ENCODE data around the gene ZBTB44.
"Not testable (repeated sequence)": the region's sequence is repeated elsewhere in the genome, so short reads cannot be mapped to it uniquely, and the experiment has no call there.

Gene ZBTB44

DNA sequence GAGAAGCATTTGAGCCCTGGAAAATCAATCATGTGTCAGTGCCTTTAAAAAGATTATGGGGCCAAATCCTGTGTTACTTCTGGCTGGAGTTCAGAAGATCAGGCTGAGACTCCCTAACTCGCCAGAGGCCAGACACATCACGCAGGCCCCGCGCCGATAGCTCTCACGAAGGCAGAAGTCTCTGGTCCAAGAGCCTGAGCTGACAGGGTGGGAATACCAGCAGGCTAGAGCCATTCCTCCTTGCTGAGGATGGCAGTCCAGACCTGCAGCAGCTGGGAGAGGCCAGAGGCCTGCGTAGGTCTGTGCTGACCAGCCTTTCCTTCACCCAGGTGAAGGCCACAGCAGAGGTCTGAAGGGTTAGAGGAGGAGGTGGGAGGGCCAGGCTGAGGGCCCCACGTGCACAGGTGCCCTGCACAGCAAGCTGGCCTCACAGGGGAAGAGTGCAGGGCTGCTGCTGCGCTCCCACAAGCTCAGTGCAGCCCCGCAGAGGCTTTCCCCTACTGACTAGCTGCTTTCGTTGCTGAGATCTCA is 102.2 kb downstream of the ZBTB44 start:
- DNase-seq, result no peak

DNA sequence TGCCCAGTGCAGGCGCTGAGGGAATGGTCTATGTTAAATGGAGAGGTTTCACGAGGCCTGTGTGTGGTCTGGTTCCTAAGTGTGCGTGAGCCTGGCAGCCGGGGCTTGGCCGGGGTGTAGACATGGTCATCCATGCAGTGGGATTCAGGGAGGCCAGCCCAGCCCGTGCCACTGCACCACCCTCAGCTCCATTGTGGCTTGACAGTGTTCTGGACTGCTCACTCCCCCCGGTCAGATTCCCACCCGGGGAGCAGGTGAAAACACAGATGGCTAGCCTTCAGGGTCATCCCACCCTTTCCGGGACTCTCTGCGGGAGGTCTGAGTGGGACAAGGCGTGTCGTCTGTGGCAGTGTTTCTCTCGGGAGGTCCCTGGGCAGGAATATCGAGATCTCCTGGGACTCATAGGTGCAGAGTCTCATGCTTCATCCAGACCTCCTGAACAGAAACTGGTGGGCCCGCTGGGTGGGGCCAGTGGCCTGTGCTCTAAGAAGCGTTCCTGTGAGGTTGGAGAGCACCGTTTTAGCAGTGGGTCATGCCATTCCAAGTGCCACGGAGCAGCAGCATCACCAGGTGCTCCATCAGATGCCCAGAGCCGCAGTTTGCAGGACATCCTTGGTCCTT is 102.8 kb downstream of the ZBTB44 start:
- DNase-seq, result no peak

DNA sequence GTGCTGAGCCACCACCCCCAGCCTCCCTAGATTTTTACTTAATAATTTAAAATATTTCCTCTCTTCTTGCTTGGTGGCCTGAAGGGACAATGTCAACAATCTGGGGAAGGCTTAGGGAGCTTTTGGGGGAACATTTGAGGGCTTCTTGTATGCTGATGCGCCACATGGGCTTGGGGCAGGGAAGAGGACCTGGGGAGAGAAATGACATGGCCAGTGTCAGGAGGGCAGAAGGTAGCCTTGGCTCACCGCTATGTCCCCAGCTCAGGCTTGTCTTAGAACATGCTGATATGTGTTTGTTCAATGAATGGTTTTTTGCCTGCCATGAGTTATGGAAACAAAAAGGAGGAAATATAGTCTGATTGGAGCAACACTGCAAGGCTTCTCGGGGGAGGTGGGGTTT is 103.6 kb downstream of the ZBTB44 start:
- no peak for DNase-seq

DNA sequence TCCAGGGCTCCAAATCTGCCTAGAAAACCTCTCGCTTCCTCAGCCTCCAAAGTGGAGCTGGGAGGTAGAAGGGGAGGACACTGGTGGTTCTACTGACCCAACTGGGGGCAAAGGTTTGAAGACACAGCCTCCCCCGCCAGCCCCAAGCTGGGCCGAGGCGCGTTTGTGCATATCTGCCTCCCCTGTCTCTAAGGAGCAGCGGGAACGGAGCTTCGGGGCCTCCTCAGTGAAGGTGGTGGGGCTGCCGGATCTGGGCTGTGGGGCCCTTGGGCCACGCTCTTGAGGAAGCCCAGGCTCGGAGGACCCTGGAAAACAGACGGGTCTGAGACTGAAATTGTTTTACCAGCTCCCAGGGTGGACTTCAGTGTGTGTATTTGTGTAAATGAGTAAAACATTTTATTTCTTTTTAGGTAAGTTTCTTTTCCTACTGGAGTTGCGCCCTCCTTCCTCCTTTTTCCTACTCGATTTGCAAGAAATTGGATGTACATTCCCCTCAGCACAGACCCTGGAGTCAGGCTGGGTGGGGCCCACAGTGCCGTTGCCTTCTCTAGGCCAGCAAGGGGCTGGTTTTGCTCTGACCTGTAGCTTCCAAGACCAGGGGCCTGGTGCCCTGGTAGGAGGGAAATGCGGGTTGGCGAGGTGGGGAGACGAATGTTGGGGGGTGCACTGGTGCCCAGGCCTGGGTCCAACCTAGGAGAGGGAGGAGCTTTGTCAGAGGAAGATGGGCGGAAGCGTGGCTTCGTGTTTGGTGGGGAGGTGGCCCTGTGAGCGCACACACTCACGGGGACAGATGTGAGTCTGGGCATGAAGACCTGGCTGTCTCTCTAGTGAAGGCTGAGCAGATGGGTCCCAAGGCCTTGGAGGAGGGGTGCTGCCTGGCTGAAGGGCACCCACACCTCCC is 104.5 kb downstream of the ZBTB44 start:
- DNase-seq, result no peak

DNA sequence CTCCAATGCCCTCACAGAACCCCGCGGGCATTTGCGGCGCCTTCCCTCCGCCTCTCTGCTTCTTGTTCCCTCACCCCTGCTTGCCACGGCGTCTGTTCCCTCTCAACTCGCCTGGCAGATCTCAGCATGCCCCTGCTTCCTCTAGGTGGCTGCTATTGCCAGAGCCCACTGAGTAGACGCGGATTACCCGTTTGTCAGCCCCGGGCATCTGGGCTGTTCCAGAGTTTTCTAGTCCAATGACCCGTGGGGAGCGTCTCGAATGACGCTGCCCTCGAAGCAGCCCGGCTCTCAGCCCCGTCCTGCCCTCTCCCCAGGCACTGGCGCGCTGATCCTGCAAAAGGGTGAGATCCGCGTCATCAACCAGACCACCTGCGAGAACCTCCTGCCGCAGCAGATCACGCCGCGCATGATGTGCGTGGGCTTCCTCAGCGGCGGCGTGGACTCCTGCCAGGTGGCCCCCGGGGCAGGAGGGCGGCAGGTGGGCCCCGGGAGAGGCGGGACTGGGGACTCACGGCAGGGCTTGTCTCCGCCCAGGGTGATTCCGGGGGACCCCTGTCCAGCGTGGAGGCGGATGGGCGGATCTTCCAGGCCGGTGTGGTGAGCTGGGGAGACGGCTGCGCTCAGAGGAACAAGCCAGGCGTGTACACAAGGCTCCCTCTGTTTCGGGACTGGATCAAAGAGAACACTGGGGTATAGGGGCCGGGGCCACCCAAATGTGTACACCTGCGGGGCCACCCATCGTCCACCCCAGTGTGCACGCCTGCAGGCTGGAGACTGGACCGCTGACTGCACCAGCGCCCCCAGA is 105.4 kb downstream of the ZBTB44 start:
- DNase-seq, result no peak

DNA sequence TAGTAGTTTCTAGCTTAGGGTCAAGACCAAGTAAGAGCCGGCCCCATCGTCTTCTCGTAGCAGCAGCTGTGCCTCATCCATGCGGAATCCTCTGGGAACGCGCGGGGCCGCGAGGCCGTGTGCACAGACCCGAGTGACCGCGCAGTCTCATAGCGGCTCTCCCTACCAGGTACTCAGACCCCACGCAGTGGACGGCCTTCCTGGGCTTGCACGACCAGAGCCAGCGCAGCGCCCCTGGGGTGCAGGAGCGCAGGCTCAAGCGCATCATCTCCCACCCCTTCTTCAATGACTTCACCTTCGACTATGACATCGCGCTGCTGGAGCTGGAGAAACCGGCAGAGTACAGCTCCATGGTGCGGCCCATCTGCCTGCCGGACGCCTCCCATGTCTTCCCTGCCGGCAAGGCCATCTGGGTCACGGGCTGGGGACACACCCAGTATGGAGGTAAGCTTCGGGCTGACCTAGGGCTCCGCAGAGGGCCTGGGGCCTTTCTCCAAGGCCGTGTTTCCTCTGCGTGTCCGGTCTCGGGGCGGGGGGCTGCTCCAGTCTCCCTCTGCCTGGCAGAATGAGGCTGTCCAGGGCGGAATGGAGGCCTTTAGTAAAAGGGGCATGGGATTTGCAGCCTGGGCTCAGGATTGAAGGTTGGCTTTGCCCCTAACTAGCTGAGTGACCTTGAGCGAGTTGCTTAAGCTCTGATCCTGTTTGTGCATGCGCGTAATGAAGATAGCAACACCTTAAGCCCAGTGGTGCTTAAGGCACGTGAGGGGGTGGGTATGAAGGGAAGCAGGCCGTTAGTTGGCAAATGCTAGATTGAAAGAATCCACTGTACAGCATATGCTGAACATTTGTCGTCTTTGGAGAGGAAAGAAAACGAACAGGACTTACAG is 106.2 kb downstream of the ZBTB44 start:
- DNase-seq, result no peak

DNA sequence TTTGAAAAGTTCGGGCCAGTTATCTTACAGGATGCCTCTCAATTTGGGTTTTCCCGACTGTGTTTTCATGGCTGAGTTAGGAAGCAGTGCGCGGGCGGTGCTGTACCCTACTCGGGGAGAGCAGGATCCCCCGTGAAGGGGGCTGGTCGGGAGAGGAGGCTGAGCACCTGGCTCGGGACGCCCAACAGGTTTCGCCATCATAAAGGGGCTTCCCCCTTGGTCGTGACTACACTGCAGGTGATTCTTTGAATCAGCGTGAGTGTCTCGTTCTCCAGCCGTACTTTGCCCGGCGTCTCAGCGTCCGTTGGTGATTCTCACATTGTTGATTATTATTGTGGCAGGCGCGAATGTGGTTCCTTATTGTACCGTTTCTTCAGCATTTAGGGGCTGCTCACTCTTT is 108.6 kb downstream of the ZBTB44 start:
- no peak for DNase-seq

DNA sequence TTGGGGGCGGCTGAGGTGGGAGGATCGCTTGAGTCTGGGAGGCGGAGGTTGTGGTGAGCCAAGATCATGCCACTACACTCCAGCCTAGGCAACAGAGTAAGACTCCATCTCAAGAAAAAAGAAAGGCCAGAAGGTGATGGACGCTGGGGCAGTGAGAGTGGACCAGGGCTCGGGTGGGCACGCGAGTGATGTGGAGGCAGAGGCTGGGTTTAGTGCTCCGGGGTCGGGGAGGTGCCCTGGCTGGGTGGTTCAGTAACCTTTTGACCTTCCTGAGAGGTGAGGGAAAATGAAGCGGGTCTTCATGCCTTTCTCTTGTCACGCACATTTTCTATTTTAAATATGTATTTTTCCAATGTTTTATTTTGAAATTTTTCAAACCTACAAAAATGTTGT is 110.0 kb downstream of the ZBTB44 start:
- DNase-seq, result no peak

DNA sequence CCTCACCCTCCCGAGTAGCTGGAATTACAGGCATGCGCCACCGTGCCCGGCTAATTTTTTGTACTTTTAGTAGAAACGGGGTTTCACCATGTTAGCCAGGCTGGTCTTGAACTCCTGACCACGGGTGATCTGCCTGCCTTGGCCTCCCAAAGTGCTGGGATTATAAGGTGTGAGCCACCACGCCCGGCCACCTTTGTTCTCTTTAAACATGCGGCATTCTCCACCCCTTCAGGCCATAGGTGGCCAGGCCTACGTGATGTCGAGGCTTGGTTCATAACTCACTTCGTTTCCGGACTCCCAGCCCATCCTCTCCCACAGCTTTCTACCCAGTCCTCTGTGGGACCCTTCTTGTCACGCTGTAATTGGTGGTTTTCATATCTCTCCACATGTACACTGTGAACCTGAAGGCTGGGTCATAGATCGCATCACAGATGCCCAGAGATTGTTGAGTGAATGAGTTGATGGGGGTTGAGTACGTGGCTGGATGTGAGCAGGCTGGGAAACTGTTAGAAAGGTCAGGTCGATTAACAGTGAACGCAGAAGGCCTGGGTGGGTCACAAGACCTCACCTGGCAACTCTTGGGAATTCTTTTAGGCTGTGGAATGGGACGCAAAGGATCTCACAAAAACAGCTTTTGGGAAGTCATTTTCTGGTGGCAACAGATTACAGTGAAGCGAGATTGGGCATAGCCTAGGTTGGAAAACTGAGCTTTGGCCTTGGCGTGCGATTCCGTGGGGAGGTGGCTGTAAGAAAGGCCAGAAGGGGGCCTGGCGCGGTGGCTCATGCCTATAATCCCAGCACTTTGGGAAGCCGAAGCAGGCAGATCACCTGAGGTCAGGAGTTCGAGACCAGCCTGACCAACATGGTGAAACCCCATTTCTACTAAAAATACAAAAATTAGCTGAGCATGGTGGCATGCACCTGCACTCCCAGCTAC is 110.7 kb downstream of the ZBTB44 start:
- no peak for DNase-seq

DNA sequence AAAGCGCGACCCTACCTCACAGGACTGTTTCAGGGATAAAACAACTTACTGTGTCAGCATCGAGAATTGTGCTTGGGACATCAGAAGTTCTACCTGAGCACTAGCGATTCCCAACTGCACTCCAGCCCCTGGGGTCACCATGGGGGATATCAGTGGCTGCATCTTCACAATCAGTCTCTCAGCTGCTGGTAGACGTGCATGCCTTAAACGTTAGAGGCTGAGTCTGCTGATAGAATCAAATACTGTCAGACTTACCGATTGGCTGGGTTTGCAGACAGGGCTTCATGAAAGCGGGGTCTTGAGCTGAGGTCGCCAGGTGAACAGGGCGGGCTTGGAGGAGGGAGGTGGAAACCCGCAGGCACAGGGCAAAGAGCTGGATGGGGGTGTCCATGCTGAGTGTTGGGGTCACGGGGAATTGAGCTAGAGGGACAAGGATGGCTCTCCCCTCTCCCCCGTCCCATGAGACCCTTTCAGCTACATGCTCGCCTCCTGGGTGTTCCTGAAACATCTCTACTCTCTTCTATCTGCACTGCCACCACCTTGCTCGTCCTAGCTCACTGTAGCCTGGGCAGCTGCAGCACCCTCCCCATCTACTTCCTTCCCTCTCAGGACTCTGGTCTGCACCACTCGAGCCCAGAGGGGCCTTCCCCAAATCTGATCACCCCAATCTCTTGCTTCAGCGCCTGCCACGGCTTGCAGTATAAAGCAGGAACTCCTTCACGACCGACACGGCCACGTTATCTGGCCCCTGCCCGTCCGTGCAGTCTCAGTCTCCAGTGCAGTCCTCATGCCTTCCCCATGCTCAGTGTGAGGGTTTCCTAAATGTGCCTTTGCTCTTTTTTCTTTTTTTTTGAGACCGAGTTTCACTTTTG is 111.7 kb downstream of the ZBTB44 start:
- no peak for DNase-seq

DNA sequence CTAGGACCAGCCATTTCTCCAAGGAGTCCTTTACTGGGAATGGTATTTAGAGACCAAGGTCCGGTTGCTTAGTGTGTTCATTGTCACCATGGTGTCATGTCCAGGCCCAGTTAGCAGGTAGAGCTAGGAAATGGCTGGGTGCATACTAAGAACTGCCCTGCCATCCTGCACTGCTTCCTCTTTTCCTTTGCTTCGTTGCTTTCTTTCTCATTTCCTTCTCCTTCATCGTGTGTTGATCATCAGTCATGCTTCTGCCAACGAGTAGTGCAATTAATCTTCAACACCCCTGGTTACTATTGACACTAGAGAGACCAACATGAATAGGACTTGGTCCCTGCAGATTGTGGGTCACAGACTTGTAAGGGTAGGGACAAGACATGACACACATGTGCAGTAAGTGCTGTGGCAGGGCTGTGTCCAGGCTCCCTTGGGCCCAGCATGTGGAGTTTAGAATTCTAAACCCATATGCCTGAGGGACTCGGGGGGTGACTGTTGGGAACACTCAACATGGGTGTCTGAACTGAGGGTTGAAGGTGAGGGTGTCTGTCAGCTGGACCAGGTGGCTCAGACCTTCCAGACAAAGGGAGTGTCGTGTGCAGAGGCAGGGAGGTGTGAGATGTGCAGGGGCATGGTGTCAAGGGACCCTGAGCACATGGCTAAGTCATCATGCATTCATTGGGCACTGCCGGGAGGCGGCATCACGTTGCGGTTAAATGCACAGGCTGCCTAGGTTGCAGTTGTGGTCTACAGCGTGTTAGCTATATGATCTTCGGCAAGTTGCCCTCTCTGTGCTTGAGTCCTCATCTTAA is 112.5 kb downstream of the ZBTB44 start:
- DNase-seq, result no peak

DNA sequence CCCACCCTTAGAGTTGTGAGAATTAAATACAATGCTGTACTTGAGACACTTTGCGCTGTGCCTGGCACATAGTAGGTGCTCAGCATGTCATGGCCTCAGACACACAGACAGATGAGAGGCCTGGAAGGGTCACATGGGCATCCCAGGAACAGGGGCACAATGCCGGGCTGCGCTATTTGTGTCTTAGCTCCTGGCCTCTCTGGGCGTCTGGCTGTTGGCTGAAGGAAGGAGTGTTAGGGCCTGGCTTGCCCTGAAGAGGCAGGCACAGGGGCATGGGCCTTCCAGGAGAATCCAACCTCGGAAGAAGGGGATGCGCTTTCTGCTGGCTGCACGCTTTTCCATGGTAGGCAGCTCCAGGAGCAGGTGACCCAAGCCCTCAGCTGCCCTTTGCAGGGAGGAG is 113.7 kb downstream of the ZBTB44 start:
- DNase-seq, result no peak

DNA sequence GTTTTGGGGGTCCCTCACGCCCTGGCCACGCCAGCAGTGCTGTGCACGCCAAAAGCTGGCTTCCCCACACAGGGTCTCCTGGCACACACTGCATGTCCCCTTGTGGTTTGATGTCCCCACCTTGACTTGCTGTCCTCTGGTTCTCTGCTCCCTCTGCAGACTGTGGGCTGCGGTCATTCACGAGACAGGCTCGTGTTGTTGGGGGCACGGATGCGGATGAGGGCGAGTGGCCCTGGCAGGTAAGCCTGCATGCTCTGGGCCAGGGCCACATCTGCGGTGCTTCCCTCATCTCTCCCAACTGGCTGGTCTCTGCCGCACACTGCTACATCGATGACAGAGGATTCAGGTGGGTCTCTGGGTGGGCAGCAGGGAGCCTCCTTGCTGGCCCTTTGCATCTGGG is 114.9 kb downstream of the ZBTB44 start:
- no peak for DNase-seq

DNA sequence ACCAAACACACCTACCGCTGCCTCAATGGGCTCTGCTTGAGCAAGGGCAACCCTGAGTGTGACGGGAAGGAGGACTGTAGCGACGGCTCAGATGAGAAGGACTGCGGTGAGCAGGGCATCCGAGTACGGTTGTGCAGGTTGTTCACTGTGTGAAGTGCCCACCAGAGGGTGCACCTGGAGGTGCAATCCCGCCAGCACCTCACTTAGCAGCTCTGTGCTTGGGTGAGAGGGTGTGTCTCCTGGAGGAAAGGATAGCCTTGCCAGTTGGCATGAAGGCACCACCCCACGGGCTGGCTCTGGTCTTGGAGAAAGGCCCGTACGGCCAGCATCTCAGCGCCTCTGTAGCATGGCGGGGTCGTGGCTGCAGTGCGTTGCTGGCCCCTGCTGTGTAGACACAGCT is 115.8 kb downstream of the ZBTB44 start:
- DNase-seq, result no peak

DNA sequence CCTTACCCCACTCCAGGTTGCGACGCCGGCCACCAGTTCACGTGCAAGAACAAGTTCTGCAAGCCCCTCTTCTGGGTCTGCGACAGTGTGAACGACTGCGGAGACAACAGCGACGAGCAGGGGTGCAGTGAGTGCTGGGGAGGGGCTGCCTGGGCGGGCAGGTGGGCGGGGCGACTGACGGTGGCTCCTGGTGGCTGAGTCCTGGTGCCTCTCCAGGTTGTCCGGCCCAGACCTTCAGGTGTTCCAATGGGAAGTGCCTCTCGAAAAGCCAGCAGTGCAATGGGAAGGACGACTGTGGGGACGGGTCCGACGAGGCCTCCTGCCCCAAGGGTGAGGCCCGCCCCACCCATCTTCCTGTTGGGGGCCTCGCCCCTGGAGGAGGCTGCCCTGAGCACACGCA is 116.4 kb downstream of the ZBTB44 start:
- no peak for DNase-seq

DNA sequence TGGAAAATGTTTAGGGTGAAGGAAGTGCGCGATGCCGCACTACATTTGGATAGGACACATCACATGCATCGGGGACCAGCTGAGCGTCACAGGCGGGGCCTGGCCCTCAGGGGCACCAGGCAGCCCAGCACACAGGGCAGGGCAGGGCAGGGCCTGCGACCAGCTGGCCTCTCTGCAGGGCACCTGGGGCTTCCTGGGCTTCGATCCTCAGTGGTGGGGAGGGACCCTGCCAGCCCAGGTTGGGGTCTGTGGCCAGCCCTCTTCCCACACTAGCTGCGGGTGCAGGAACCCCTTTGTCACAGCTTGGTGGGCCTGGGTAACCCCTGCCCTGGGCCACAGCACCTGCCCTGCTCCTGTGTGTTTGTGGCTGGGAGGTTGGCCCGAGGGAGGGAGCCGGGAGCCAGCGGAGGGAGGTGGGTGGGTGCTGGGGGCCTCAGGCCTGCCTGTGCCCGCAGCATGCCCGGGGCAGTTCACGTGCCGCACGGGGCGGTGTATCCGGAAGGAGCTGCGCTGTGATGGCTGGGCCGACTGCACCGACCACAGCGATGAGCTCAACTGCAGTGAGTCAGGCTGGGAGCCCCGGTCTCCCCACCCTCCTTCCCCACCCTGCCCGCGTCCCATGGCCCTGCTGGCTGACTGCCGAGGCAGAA is 117.2 kb downstream of the ZBTB44 start:
- DNase-seq, result no peak

DNA sequence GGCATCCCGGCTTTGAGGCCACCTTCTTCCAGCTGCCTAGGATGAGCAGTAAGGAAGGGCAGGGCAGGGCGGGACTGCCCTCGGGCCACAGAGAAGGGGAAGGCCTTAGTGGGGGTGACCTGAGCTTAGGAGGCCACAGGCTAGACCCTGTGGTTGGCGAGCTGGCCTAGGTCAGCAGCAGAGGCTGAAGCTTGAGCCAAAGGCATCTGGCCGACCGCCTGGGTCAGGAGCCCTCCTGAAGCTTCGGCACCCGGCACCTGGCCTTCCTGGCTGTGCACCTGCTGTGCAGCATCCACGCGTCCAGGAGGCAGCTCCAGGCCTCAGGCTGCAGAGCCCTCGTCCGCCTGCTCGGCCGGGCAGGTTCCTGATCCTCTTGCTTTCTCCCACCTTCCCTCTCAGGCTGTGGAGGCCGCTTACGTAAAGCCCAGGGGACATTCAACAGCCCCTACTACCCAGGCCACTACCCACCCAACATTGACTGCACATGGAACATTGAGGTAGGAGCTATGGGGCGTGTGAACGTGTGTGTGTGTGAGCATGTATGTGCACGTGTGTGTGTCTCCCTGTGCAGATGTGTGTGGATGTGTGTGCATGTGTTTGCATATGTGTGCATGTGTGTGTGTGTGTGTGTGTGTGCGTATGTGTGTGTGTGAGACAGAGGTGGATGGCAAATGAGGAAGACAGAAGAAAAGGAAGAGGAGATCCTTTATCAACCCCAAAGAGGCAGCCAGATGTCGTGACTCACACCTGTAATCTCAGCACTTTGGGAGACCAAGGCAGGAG is 120.3 kb downstream of the ZBTB44 start:
- DNase-seq, result no peak

DNA sequence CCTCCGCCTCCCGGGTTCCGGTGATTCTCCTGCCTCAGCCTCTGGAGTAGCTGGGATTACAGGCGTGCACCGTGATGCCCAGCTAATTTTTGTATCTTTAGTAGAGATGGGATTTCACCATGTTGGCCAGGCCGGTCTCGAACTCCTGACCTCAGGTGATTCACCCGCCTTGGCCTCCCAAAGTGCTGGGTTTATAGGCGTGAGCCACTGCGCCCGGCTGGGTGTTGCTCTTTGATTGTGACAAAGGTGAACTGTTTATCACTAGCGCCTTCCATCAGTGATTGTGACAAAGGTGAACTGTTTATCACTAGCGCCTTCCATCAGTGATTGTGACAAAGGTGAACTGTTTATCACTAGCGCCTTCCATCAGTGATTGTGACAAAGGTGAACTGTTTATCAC is 121.2 kb downstream of the ZBTB44 start:
- DNase-seq, result not testable (repeated sequence)

Measured in CD4-positive, alpha-beta T cell treated with Interleukin-17A for 1 hour (primary cell).